Activated T-cell treated with anti-CD3 and anti-CD28 coated beads for 4 hours (primary cell): Measurements from ENCODE around the gene CTDSP1.

Experiments
- DNase-seq: peaks from one replicate; pipeline ENCODE4 v3.0.0-alpha.2; 2020

CTDSP1 gene

GRCh38 chr2:218400167-218400929, 680 bp downstream of the CTDSP1 start:
- no peak for DNase-seq

GRCh38 chr2:218400930-218401881, 1.5 kb downstream of the CTDSP1 start:
- DNase-seq, result no peak

GRCh38 chr2:218401890-218402289, 2.2 kb downstream of the CTDSP1 start:
- no peak for DNase-seq

- no peak for DNase-seq
These were observed 2.8 kb downstream of the CTDSP1 start for GRCh38 chr2:218402491-218402901.

GRCh38 chr2:218402911-218403411, 3.3 kb downstream of the CTDSP1 start:
- DNase-seq, result no peak

- DNase-seq, result no peak
These were observed 4.1 kb downstream of the CTDSP1 start for GRCh38 chr2:218403810-218404209.

- DNase-seq, result no peak
These were observed 4.8 kb downstream of the CTDSP1 start for GRCh38 chr2:218404351-218405085.

GRCh38 chr2:218405086-218405745, 5.5 kb downstream of the CTDSP1 start:
- no peak for DNase-seq

GRCh38 chr2:218405746-218406208, 6.1 kb downstream of the CTDSP1 start:
- no peak for DNase-seq

- peak; percentile 72 for DNase-seq
These were observed 6.7 kb downstream of the CTDSP1 start for GRCh38 chr2:218406209-218406948.

GRCh38 chr2:218406949-218407618, 7.4 kb downstream of the CTDSP1 start:
- peak; percentile 50 for DNase-seq

GRCh38 chr2:218407717-218408116, 8.0 kb downstream of the CTDSP1 start:
- DNase-seq, result no peak

- DNase-seq, result no peak
These were observed 18.7 kb downstream of the CTDSP1 start for GRCh38 chr2:218418321-218418716.

- no peak for DNase-seq
These were observed 19.2 kb downstream of the CTDSP1 start, which contains the start of gene VIL1 for GRCh38 chr2:218418717-218419458. VIL1 (plus strand) TSS chr2:218419123; CDS start chr2:218423779, 4,656 bp downstream.

GRCh38 chr2:218419630-218420216, 20.1 kb downstream of the CTDSP1 start:
- DNase-seq, result no peak

- DNase-seq, result no peak
These were observed 21.4 kb downstream of the CTDSP1 start for GRCh38 chr2:218421027-218421426.

GRCh38 chr2:218422403-218423086, 22.9 kb downstream of the CTDSP1 start:
- DNase-seq, result no peak

GRCh38 chr2:218423584-218423983, 23.9 kb downstream of the CTDSP1 start:
- DNase-seq, result no peak

- DNase-seq, result no peak
These were observed 25.9 kb downstream of the CTDSP1 start for GRCh38 chr2:218425531-218425930.
